Prostate gland (tissue), 2 donors: Measurements from ENCODE around the gene OXCT2.

Experiments
- CTCF ChIP-seq, 4 experiments: fragments of 200-600 bp in 2 of 4; fragments of 450-650 bp in 2 of 4; sonication (generic) in 2 of 4; IDR thresholded peaks; 1 replicate in 3 of 4; 2 replicates in 1 of 4; pipeline ENCODE4 v1.5.1; 2016 to 2019; ENCODE audit warnings: antibody characterized with exemption in 4 of 4, mild to moderate bottlenecking in 2 of 4, moderate library complexity in 2 of 4
- POLR2A ChIP-seq: fragments of 450-650 bp; IDR thresholded peaks from one replicate; pipeline ENCODE4 v1.6.1; 2016; ENCODE audit warnings: antibody characterized with exemption, mild to moderate bottlenecking
- POLR2AphosphoS5 ChIP-seq: sonication (generic); formaldehyde crosslinking; IDR thresholded peaks from one replicate; pipeline ENCODE4 v1.6.1; 2017; ENCODE audit warnings: antibody characterized with exemption

DNA sequence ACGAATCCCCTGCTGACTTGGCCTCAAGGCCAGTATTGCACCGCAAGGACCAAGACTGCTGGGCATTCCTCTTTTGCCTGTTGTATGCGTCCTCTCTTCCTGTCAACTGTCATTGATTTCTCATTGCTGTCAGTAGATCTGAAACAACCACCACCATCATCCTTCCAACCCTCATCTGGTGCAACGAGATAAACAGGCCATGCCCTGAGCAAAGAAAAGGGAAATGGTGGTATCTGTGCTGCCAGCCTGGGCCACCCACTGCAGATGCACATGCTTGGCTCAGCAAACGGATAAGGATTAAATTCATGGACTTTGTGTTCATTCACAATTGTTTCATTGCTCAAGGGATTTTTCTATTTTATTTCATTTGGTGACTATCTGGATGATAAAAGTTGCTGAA is 13.6 kb downstream of the OXCT2 start:
- TF ChIP-seq CTCF (IDR thresholded peaks at IDR 0.05) (no peak), POLR2A (no peak), POLR2AphosphoS5 (no peak)
